Activated CD4-positive, alpha-beta T cell treated with anti-CD3 and anti-CD28 coated beads, Interleukin-2, amount 10 ng/mL, durations not matched to agents 24 days and 14 days (primary cell): ENCODE data around the gene UBA6. TPM values are rescaled to one million over a fixed set of nuclear protein-coding genes. Genes with fewer than 3 reads are reported as not detected.
"Not testable (repeated sequence)": the region's sequence is repeated elsewhere in the genome, so short reads cannot be mapped to it uniquely, and the experiment has no call there.

Source experiments
- DNase-seq: peaks from one replicate; pipeline ENCODE4 v3.0.0; 2022
- H3K27ac Mint-ChIP-seq: one replicate; pipeline ENCODE4 v1.8.0; 2022; ENCODE audit warnings: mild to moderate bottlenecking, mixed read lengths
- H3K27me3 Mint-ChIP-seq: one replicate; pipeline ENCODE4 v1.8.0; 2022; ENCODE audit warnings: mixed read lengths
- H3K36me3 Mint-ChIP-seq: one replicate; pipeline ENCODE4 v1.8.0; 2022; ENCODE audit warnings: low read depth, mild to moderate bottlenecking, mixed read lengths
- H3K4me1 Mint-ChIP-seq: one replicate; pipeline ENCODE4 v1.8.0; 2021; ENCODE audit warnings: mixed read lengths
- H3K4me3 Mint-ChIP-seq: one replicate; pipeline ENCODE4 v1.8.0; 2022; ENCODE audit warnings: mild to moderate bottlenecking, moderate library complexity, mixed read lengths
- H3K9me3 Mint-ChIP-seq: one replicate; pipeline ENCODE4 v1.8.0; 2021; ENCODE audit warnings: mixed read lengths
- intact Hi-C: fragments of 100-400 bp; cut with micrococcal nuclease; formaldehyde crosslinking; loops from one replicate; pipeline ENCODE4 v1.15.1; 2023
- total RNA-seq: library from RNA; stranded (reverse); gene quantifications from 2 replicates; pipeline ENCODE4 v1.2.3, GENCODE V29; 2022

The UBA6 gene
- total RNA-seq, 1 donor from 2014 or later: 85.4 TPM

- Mint-ChIP-seq H3K4me1 (peaks cover 12% of the 10 kb centered on the region), H3K4me3 (no peak overlapping the region), H3K27me3 (no peaks in the 10 kb centered on the region), H3K36me3 (peaks cover 64% of the 10 kb centered on the region), H3K27ac (no peak overlapping the region), H3K9me3 (no peaks in the 10 kb centered on the region)
- intact Hi-C loops: no loop called here
- no peak for DNase-seq
Measured at GRCh38 chr4:67678612-67679011, 22.3 kb downstream of the UBA6 start.

- Mint-ChIP-seq H3K27ac (no peak overlapping the region), H3K4me3 (no peak overlapping the region), H3K27me3 (no peaks in the 10 kb centered on the region), H3K9me3 (no peaks in the 10 kb centered on the region), H3K4me1 (peaks cover 9% of the 10 kb centered on the region), H3K36me3 (peaks cover 64% of the 10 kb centered on the region)
- intact Hi-C loops: no loop called here
- no peak for DNase-seq
Measured at GRCh38 chr4:67674098-67674497, 26.9 kb downstream of the UBA6 start.

DNA sequence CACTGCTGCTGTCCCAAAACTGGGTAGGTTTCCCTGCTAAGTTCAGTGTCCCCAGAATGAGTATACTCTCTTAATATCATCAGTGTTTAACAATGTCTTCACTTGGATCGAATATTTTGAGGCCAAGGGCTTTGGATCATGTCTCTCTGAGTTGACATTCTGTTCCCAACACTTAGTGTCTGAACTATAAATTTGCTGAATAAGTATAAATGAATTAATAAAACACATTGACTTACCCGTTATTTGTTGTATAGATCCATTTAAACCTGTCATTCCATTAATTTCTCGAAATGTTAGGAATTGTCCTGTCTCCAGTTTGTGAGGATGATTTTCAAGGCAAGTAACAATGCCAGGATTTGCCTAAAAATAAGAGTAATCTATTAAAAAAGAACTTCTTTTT, 32.6 kb downstream of the UBA6 start:
- Mint-ChIP-seq H3K9me3 (no peaks in the 10 kb centered on the region), H3K4me3 (no peak overlapping the region), H3K27ac (peak overlapping the region; percentile 4), H3K27me3 (no peaks in the 10 kb centered on the region), H3K4me1 (peaks cover 7% of the 10 kb centered on the region), H3K36me3 (peaks cover 59% of the 10 kb centered on the region)
- intact Hi-C loops: no loop called here
- no peak for DNase-seq

- H3K4me3 Mint-ChIP-seq: no peak overlapping the region
- peaks cover 81% of the 10 kb centered on the region for H3K36me3 Mint-ChIP-seq
- H3K27ac Mint-ChIP-seq: no peak overlapping the region
- intact Hi-C loops: no loop called here
- H3K9me3 Mint-ChIP-seq: peaks cover 18% of the 10 kb centered on the region
- DNase-seq: no peak
- H3K27me3 Mint-ChIP-seq: no peaks in the 10 kb centered on the region
- H3K4me1 Mint-ChIP-seq: peaks cover 10% of the 10 kb centered on the region
Measured at GRCh38 chr4:67660418-67660817, 40.5 kb downstream of the UBA6 start.

DNA sequence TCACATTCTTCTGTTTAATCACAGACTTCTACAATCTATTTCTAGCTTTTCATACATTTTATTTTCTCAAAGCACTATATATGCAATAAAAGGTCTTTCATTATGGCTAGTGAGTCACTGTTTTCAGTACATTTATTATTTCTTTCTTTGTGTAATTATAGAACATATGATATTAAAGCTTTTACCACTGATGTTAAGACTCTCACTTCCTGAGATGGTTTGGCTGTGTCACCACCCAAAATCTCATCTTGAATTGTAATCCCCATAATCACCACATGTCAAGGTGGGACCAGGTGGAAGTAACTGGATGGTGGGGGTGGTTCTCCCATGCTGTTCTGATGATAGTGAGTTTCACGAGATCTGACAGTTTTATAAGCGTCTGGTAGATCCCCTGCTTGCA, 41.9 kb downstream of the UBA6 start:
- DNase-seq: no peak
- intact Hi-C loops: loop anchor here (5.0 kb wide), 1 partner anchor 77 kb away; no protein-coding TSS in a partner anchor
- Mint-ChIP-seq H3K4me3 (no peak overlapping the region), H3K27me3 (no peaks in the 10 kb centered on the region), H3K36me3 (peaks cover 88% of the 10 kb centered on the region), H3K27ac (no peak overlapping the region), H3K9me3 (peaks cover 26% of the 10 kb centered on the region), H3K4me1 (peaks cover 10% of the 10 kb centered on the region)

- DNase-seq: no peak
- Mint-ChIP-seq H3K27me3 (no peaks in the 10 kb centered on the region), H3K4me1 (peaks cover 10% of the 10 kb centered on the region), H3K9me3 (peaks cover 34% of the 10 kb centered on the region), H3K27ac (peak overlapping the region; percentile 61), H3K36me3 (peaks cover 89% of the 10 kb centered on the region), H3K4me3 (no peak overlapping the region)
- intact Hi-C loops: loop anchor here (1.0 to 5.0 kb wide), 2 partner anchors 76 to 137 kb away; no protein-coding TSS in a partner anchor
Measured at GRCh38 chr4:67658302-67658701, 42.7 kb downstream of the UBA6 start.

- Mint-ChIP-seq H3K27ac (no peak overlapping the region), H3K4me3 (no peak overlapping the region), H3K36me3 (peaks cover 66% of the 10 kb centered on the region), H3K9me3 (peaks cover 20% of the 10 kb centered on the region), H3K27me3 (no peaks in the 10 kb centered on the region), H3K4me1 (peaks cover 7% of the 10 kb centered on the region)
- no peak for DNase-seq
- intact Hi-C loops: no loop called here
Measured at GRCh38 chr4:67651536-67651935, 49.4 kb downstream of the UBA6 start.

DNA sequence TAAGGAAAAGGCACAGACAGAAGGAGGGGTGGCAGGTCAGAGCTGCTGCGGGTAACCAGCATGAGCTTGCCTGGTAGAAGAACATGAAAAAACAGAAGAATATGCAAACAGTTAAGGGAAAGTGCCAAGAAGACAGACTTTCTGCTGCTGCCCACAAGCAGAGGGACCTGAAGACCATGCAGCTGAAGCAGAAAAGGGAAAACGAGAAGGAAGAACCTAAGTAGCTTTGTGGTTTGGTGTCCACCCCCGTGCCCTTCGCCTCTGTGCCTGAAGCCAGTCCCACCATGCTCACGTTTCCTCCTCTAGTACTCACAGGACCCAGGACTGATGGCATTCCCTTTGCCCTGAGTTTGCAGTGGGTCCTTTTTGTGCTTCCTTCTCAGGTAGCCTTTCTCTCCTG, 62.8 kb downstream of the UBA6 start:
- no peak overlapping the region for H3K4me3 Mint-ChIP-seq
- DNase-seq: no peak
- peaks cover 55% of the 10 kb centered on the region for H3K36me3 Mint-ChIP-seq
- H3K27me3 Mint-ChIP-seq: no peaks in the 10 kb centered on the region
- intact Hi-C loops: no loop called here
- H3K9me3 Mint-ChIP-seq: no peaks in the 10 kb centered on the region
- peak overlapping the region; percentile 22 for H3K27ac Mint-ChIP-seq
- peaks cover 19% of the 10 kb centered on the region for H3K4me1 Mint-ChIP-seq

DNA sequence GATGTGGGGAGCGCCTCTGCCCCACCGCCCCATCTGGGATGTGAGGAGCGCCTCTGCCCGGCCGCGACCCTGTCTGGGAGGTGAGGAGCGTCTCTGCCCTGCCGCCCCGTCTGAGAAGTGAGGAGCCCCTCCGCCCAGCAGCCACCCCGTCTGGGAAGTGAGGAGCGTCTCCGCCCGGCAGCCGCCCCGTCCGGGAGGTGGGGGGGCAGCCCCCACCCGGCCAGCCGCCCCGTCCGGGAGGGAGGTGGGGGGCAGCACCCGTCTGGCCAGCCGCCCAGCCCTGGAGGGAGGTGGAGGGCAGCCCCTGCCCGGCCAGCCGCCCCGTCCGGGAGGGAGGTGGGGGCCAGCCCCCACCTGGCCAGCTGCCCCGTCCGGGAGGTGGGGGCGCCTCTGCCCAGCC, 64.0 kb downstream of the UBA6 start:
- intact Hi-C loops, H3K27me3 Mint-ChIP-seq, H3K9me3 Mint-ChIP-seq, H3K27ac Mint-ChIP-seq, DNase-seq, H3K4me3 Mint-ChIP-seq: not testable (repeated sequence)
- Mint-ChIP-seq H3K4me1 (peaks cover 21% of the 10 kb centered on the region), H3K36me3 (peaks cover 59% of the 10 kb centered on the region)

DNA sequence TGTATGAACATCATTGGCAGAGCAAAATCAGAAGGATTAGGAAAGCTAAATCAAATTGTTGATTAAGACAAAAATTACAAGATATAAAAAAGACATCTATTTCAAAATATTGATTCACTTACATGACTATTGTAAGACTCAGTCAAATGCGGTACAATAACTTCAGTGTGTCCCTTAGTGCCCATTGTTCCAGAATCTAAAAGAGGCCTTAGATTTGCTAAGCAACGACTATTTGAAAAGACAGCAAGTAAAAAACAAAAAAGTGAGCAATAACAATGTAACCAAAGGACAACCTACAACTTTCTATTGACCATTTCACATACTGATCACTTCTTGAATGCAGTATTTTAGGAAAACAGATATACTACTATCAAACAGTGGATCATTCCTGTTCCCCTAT, 65.6 kb downstream of the UBA6 start:
- Mint-ChIP-seq H3K4me3 (no peak overlapping the region), H3K27ac (no peak overlapping the region), H3K27me3 (no peaks in the 10 kb centered on the region), H3K4me1 (peaks cover 19% of the 10 kb centered on the region), H3K36me3 (peaks cover 61% of the 10 kb centered on the region), H3K9me3 (no peaks in the 10 kb centered on the region)
- intact Hi-C loops: no loop called here
- DNase-seq: no peak

DNA sequence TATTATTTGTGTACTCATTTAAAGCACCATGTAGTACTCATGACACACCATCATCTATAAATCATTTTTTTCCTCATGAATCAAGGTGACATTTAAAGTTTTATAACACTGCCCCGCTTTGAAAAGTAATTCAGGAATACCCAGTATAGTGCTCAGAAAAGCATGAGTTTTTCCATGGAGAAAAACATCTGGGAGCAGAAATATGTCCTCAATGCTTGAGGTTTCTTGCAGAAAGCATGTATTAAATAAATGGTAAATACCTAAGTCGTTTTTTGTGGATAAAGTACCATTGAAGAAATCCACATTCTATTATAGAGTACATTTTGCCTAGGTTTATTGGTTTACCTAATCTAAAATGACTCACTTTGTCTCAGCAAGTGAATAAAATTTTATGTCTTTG, 66.2 kb downstream of the UBA6 start:
- peaks cover 17% of the 10 kb centered on the region for H3K4me1 Mint-ChIP-seq
- intact Hi-C loops: loop anchor here (5.0 kb wide), 1 partner anchor 87 kb away; the partner anchor contains the start of gene CENPC
- peaks cover 60% of the 10 kb centered on the region for H3K36me3 Mint-ChIP-seq
- peak overlapping the region; percentile 55 for H3K4me3 Mint-ChIP-seq
- H3K27ac Mint-ChIP-seq: no peak overlapping the region
- H3K27me3 Mint-ChIP-seq: no peaks in the 10 kb centered on the region
- H3K9me3 Mint-ChIP-seq: no peaks in the 10 kb centered on the region
- no peak for DNase-seq

- Mint-ChIP-seq H3K9me3 (no peaks in the 10 kb centered on the region), H3K27me3 (no peaks in the 10 kb centered on the region), H3K4me3 (peak overlapping the region; percentile 82), H3K36me3 (peaks cover 60% of the 10 kb centered on the region), H3K4me1 (peaks cover 14% of the 10 kb centered on the region), H3K27ac (peak overlapping the region; percentile 88)
- intact Hi-C loops: loop anchor here (5.0 kb wide), 1 partner anchor 85 kb away; the partner anchor contains the start of gene CENPC
- peak; percentile 64 for DNase-seq
Measured at GRCh38 chr4:67632492-67632891, 68.5 kb downstream of the UBA6 start.

GRCh38 chr4:67624939-67625338, 76.0 kb downstream of the UBA6 start:
- Mint-ChIP-seq H3K4me1 (peaks cover 5% of the 10 kb centered on the region), H3K4me3 (no peak overlapping the region), H3K27me3 (no peaks in the 10 kb centered on the region), H3K9me3 (no peaks in the 10 kb centered on the region), H3K36me3 (peaks cover 44% of the 10 kb centered on the region), H3K27ac (no peak overlapping the region)
- intact Hi-C loops: no loop called here
- no peak for DNase-seq

DNA sequence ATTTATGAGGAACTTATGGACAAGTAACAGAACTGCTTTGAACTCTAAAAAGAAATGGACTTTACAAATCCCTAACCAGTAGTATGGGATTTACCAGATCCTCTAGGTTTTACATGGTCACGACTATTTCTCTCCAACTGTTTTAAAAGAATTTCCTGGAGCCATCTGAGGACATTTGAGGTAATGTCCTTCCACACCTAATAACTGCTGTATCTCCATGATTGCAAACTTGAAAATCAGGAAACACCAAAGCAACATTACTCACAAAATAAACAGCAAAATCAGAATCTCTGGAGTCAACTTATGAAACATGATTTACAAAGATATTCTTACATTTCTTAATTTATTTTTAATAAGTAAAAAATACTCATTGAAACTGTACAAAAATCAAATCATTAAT, 84.5 kb downstream of the UBA6 start:
- no peaks in the 10 kb centered on the region for H3K4me1 Mint-ChIP-seq
- H3K4me3 Mint-ChIP-seq: no peak overlapping the region
- intact Hi-C loops: no loop called here
- peaks cover 43% of the 10 kb centered on the region for H3K36me3 Mint-ChIP-seq
- DNase-seq: no peak
- no peak overlapping the region for H3K27ac Mint-ChIP-seq
- H3K9me3 Mint-ChIP-seq: peaks cover 8% of the 10 kb centered on the region
- no peaks in the 10 kb centered on the region for H3K27me3 Mint-ChIP-seq

- H3K9me3 Mint-ChIP-seq: peaks cover 8% of the 10 kb centered on the region
- intact Hi-C loops: no loop called here
- no peak for DNase-seq
- H3K4me3 Mint-ChIP-seq: no peak overlapping the region
- no peak overlapping the region for H3K27ac Mint-ChIP-seq
- peaks cover 37% of the 10 kb centered on the region for H3K36me3 Mint-ChIP-seq
- no peaks in the 10 kb centered on the region for H3K27me3 Mint-ChIP-seq
- no peaks in the 10 kb centered on the region for H3K4me1 Mint-ChIP-seq
Measured at GRCh38 chr4:67615119-67615518, 85.8 kb downstream of the UBA6 start.
